Mesendoderm (in vitro differentiated cells): ENCODE measurements around the gene POU6F1. TPM values are rescaled to one million over a fixed set of nuclear protein-coding genes. Genes with fewer than 3 reads are reported as not detected.

ENCODE experiments used
- DNase-seq: peaks from one replicate; pipeline ENCODE4 v3.0.0; 2013
- H2AK5ac ChIP-seq: 2 replicates; pipeline ENCODE4 v1.6.1; 2013; ENCODE audit warnings: low read length, inconsistent platforms
- H2BK120ac ChIP-seq: 2 replicates; pipeline ENCODE4 v1.6.1; 2013; ENCODE audit warnings: low read depth, mild to moderate bottlenecking, low read length, moderate library complexity, mixed read lengths
- H2BK15ac ChIP-seq: replicated peaks from 2 replicates; pipeline ENCODE4 v1.6.1; 2013; ENCODE audit warnings: low read depth, mild to moderate bottlenecking, moderate library complexity
- H2BK5ac ChIP-seq: 2 replicates; pipeline ENCODE4 v1.6.1; 2013; ENCODE audit warnings: low read length, inconsistent platforms
- H3K18ac ChIP-seq: 2 replicates; pipeline ENCODE4 v1.6.1; 2013; ENCODE audit warnings: mild to moderate bottlenecking, low read length, mixed read lengths
- H3K23ac ChIP-seq: one replicate; pipeline ENCODE4 v1.6.1; 2013; ENCODE audit warnings: low read length
- H3K27ac ChIP-seq: 2 replicates; pipeline ENCODE4 v1.5.1; 2013; ENCODE audit warnings: low read depth, mild to moderate bottlenecking, inconsistent platforms, low read length, moderate library complexity
- H3K27me3 ChIP-seq: 2 replicates; pipeline ENCODE4 v1.6.1; 2013; ENCODE audit warnings: low read length, control low read depth, mild to moderate bottlenecking, inconsistent platforms; ENCODE audit not compliant: insufficient read depth, poor library complexity
- H3K36me3 ChIP-seq: 2 replicates; pipeline ENCODE4 v1.6.1; 2013; ENCODE audit warnings: low read length, inconsistent platforms; ENCODE audit not compliant: control insufficient read depth, insufficient read depth
- H3K4ac ChIP-seq: one replicate; pipeline ENCODE4 v1.6.1; 2013; ENCODE audit warnings: low read depth, mild to moderate bottlenecking, low read length, moderate library complexity
- H3K4me1 ChIP-seq: 2 replicates; pipeline ENCODE4 v1.6.1; 2013; ENCODE audit warnings: low read depth, low read length, inconsistent platforms; ENCODE audit not compliant: control insufficient read depth
- H3K4me2 ChIP-seq: 2 replicates; pipeline ENCODE4 v1.6.1; 2013; ENCODE audit warnings: low read length
- H3K4me3 ChIP-seq: 2 replicates; pipeline ENCODE4 v1.5.1; 2013; ENCODE audit warnings: mild to moderate bottlenecking, low read length
- H3K56ac ChIP-seq: one replicate; pipeline ENCODE4 v1.6.1; 2013; ENCODE audit warnings: low read length
- H3K79me1 ChIP-seq: 2 replicates; pipeline ENCODE4 v1.6.1; 2013; ENCODE audit warnings: low read length, inconsistent platforms
- H3K79me2 ChIP-seq: 2 replicates; pipeline ENCODE4 v1.6.1; 2013; ENCODE audit warnings: mild to moderate bottlenecking, low read length; ENCODE audit not compliant: control insufficient read depth, insufficient read depth
- H3K9ac ChIP-seq: 2 replicates; pipeline ENCODE4 v1.6.1; 2013; ENCODE audit warnings: low read length, inconsistent platforms
- H4K5ac ChIP-seq: one replicate; pipeline ENCODE4 v1.6.1; 2013; ENCODE audit warnings: low read length
- H4K8ac ChIP-seq: one replicate; pipeline ENCODE4 v1.6.1; 2013; ENCODE audit warnings: low read depth, mild to moderate bottlenecking, control low read depth, low read length, moderate library complexity
- WGBS: extraction: QIAGEN DNeasy Blood & Tissue Kit; methylation state at CpG from one replicate; pipeline ENCODE4 v1.1.7; 2013; ENCODE audit warnings: low lambda C conversion rate, missing lambda C conversion rate; ENCODE audit not compliant: insufficient coverage; ENCODE audit errors: extremely low coverage; 5-methylcytosine and 5-hydroxymethylcytosine counted together
- small RNA-seq: library from polyadenylated mRNA; stranded (forward); fragments of <200 nt; extraction: miRNeasy Mini kit (QIAGEN cat#:217004); gene quantifications from one replicate; pipeline ENCODE3, GENCODE V24; 2013; ENCODE audit not compliant: insufficient read depth

The POU6F1 gene

DNA sequence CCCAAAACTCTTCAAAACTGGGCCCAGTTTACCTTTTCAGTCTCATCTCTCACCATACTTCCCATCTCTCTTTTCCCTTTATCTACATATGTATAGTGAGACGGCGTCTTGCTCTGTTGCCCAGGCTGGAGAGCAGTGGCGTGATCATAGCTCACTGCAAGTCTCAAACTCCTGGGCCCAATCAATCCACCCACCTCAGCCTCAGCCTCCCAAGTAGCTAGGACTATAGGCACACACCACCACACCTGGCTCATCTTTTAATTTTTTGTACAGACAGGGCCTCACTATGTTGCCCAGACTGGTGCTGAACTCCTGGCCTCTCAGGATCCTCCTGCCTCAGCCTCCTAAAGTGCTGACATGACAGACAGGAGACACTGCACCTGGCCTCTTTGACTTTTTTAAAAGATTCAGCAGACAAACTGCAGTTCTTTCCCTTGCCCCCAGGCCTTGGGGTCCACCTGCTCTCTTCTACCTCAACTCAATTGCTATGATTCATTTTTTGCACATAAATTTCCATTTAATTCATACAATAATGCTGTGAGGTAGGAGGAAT is 78.5 kb downstream of the POU6F1 start:
- no peak overlapping the region for H2BK120ac ChIP-seq
- H3K23ac ChIP-seq: no peak overlapping the region
- H2BK15ac ChIP-seq: no peak overlapping the region
- H3K4me2 ChIP-seq: no peak overlapping the region
- H3K36me3 ChIP-seq: no peaks in the 10 kb centered on the region
- H3K79me2 ChIP-seq: peaks cover 7% of the 10 kb centered on the region
- whole genome bisulfite sequencing: no CpG with 5 or more reads among the region's 3 CpGs
- H3K9ac ChIP-seq: no peak overlapping the region
- H3K18ac ChIP-seq: no peak overlapping the region
- no peak overlapping the region for H4K8ac ChIP-seq
- no peak for DNase-seq
- no peak overlapping the region for H3K4me3 ChIP-seq
- no peak overlapping the region for H3K56ac ChIP-seq
- H2BK5ac ChIP-seq: no peak overlapping the region
- no peaks in the 10 kb centered on the region for H3K4me1 ChIP-seq
- H3K27me3 ChIP-seq: no peaks in the 10 kb centered on the region
- peaks cover 2% of the 10 kb centered on the region for H3K79me1 ChIP-seq
- H4K5ac ChIP-seq: no peak overlapping the region
- H2AK5ac ChIP-seq: no peak overlapping the region
- H3K4ac ChIP-seq: no peak overlapping the region
- H3K27ac ChIP-seq: no peak overlapping the region

Small RNA genes lying within 50 kb of the gene (small RNA-seq; reads per million reads assigned to genes)
- gene RF00019: not detected
- gene RNU6-199P: not detected
